Caco-2 (cell line): ENCODE measurements around the gene MBD5. TPM values are rescaled to one million over a fixed set of nuclear protein-coding genes. Genes with fewer than 3 reads are reported as not detected.

Experiments used
- BruUV-seq: library from RNA; stranded (reverse); fragments of 400-500 nt; replicated peaks from 2 replicates; lab custom pipeline; 2021; lab: Mats Ljungman, UMichigan
- CTCF ChIA-PET: fragments of 300-600 bp; sonication (Branson Sonifier 250); formaldehyde crosslinking; loops from one replicate; lab custom pipeline; 2022; ENCODE audit warnings: antibody characterized with exemption; lab: Charles Lee
- POLR2A ChIA-PET: fragments of 300-600 bp; sonication (Branson Sonifier 250); formaldehyde crosslinking; loops from one replicate; lab custom pipeline; 2022; ENCODE audit warnings: antibody characterized with exemption; lab: Charles Lee
- DNase-seq, 2 experiments: peaks; one replicate each; pipeline versions ENCODE4 v3.0.0 to v3.0.0-alpha.2; 2020 to 2022
- H3K27me3 ChIP-seq: replicated peaks from 2 replicates; pipeline ENCODE4 v1.6.0; 2011; ENCODE audit warnings: low read length; ENCODE audit not compliant: control insufficient read depth, insufficient read depth
- H3K36me3 ChIP-seq: 2 replicates; pipeline ENCODE4 v1.5.1; 2011; ENCODE audit warnings: low read length; ENCODE audit not compliant: control insufficient read depth, insufficient read depth
- H3K4me1 ChIP-seq: fragments of 250-450 bp; sonication (Bioruptor Pico); 2 replicates; pipeline ENCODE4 v1.5.1; 2020; ENCODE audit warnings: mild to moderate bottlenecking
- H3K4me3 ChIP-seq: 2 replicates; pipeline ENCODE4 v1.5.1; 2011; ENCODE audit warnings: low read depth, mild to moderate bottlenecking, control low read depth, low read length
- H3K9me3 ChIP-seq: fragments of 250-450 bp; sonication (Bioruptor Pico); 2 replicates; pipeline ENCODE4 v1.5.1; 2020; ENCODE audit warnings: mild to moderate bottlenecking, moderate library complexity
- H3K27ac Mint-ChIP-seq: one replicate; pipeline ENCODE4 v1.8.0; 2022; ENCODE audit warnings: mixed read lengths; ENCODE audit not compliant: unreplicated experiment
- H3K27me3 Mint-ChIP-seq: one replicate; pipeline ENCODE4 v1.8.0; 2022; ENCODE audit warnings: mixed read lengths; ENCODE audit not compliant: insufficient read depth, unreplicated experiment
- H3K36me3 Mint-ChIP-seq: one replicate; pipeline ENCODE4 v1.8.0; 2022; ENCODE audit warnings: mild to moderate bottlenecking, mixed read lengths; ENCODE audit not compliant: insufficient read depth, unreplicated experiment
- H3K4me1 Mint-ChIP-seq: one replicate; pipeline ENCODE4 v1.8.0; 2022; ENCODE audit warnings: low read depth, mixed read lengths; ENCODE audit not compliant: unreplicated experiment
- H3K4me3 Mint-ChIP-seq: one replicate; pipeline ENCODE4 v1.8.0; 2022; ENCODE audit warnings: mild to moderate bottlenecking, moderate library complexity, mixed read lengths; ENCODE audit not compliant: unreplicated experiment
- H3K9me3 Mint-ChIP-seq: one replicate; pipeline ENCODE4 v1.8.0; 2022; ENCODE audit warnings: mixed read lengths; ENCODE audit not compliant: unreplicated experiment
- intact Hi-C: fragments of 100-400 bp; cut with micrococcal nuclease; formaldehyde crosslinking; loops from one replicate; pipeline ENCODE4 v1.10.0; 2022; ENCODE audit not compliant: unreplicated experiment
- total RNA-seq: library from RNA; stranded (reverse); gene quantifications from 2 replicates; pipeline ENCODE4 v1.2.3, GENCODE V29; 2022
- TF ChIP-seq, protein P1 (sequence below), 2 experiments: fragments of 200-600 bp in 1 of 2; IDR thresholded peaks; 1 replicate in 1 of 2; 2 replicates in 1 of 2; pipeline versions ENCODE4 v1.5.1 to v1.8.0; 2011 to 2022; ENCODE audit warnings: antibody characterized with exemption in 1 of 2, control low read depth in 1 of 2, inconsistent platforms in 1 of 2, low read depth in 1 of 2, low read length in 1 of 2, mild to moderate bottlenecking in 1 of 2, moderate library complexity in 1 of 2; ENCODE audit not compliant: insufficient read depth in 1 of 2, severe bottlenecking in 1 of 2, unreplicated experiment in 1 of 2

Gene MBD5
- total RNA-seq, 1 experiment from 2014 or later, result 23.7 TPM

DNA sequence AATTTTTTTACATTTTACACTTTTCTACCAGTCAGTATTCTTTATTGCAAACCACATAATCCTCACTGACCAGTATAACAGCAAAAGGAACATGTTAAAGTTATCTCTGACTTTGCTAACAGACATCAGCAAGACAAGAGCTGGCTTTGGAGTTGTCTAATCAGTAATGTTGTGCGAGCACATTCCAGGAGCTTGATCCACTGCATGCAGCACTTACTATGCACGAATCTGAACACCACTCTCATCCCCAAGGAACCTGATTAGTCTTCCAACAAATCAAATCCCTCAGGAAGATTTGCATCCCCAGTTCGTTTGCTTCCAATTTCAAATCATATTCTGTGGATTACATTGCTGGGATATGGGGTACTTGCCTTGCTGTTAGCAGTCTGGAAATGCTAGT is 354.3 kb downstream of the MBD5 start:
- peaks cover 12% of the 10 kb centered on the region for H3K9me3 Mint-ChIP-seq
- TF ChIP-seq, protein P1, sequence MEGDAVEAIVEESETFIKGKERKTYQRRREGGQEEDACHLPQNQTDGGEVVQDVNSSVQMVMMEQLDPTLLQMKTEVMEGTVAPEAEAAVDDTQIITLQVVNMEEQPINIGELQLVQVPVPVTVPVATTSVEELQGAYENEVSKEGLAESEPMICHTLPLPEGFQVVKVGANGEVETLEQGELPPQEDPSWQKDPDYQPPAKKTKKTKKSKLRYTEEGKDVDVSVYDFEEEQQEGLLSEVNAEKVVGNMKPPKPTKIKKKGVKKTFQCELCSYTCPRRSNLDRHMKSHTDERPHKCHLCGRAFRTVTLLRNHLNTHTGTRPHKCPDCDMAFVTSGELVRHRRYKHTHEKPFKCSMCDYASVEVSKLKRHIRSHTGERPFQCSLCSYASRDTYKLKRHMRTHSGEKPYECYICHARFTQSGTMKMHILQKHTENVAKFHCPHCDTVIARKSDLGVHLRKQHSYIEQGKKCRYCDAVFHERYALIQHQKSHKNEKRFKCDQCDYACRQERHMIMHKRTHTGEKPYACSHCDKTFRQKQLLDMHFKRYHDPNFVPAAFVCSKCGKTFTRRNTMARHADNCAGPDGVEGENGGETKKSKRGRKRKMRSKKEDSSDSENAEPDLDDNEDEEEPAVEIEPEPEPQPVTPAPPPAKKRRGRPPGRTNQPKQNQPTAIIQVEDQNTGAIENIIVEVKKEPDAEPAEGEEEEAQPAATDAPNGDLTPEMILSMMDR (IDR thresholded peaks at IDR 0.05; ENCODE audit: insufficient read depth in 1 of 2, low read depth in 1 of 2, low read length in 1 of 2, severe bottlenecking in 1 of 2, unreplicated experiment in 1 of 2), result no peak
- ChIA-PET POLR2A (no interaction called here), CTCF (no interaction called here)
- no TSS peak for BruUV-seq
- no peaks in the 10 kb centered on the region for H3K9me3 ChIP-seq
- no peaks in the 10 kb centered on the region for H3K27me3 Mint-ChIP-seq
- no peak overlapping the region for H3K27ac Mint-ChIP-seq
- H3K4me3 ChIP-seq, result no peak overlapping the region
- H3K4me3 Mint-ChIP-seq, result no peak overlapping the region
- H3K4me1 Mint-ChIP-seq, result no peaks in the 10 kb centered on the region
- intact Hi-C loops, result no loop called here
- no peaks in the 10 kb centered on the region for H3K36me3 Mint-ChIP-seq
- H3K4me1 ChIP-seq, result no peaks in the 10 kb centered on the region
- H3K36me3 ChIP-seq, result no peaks in the 10 kb centered on the region
- no peaks in the 10 kb centered on the region for H3K27me3 ChIP-seq
- no peak for DNase-seq

DNA sequence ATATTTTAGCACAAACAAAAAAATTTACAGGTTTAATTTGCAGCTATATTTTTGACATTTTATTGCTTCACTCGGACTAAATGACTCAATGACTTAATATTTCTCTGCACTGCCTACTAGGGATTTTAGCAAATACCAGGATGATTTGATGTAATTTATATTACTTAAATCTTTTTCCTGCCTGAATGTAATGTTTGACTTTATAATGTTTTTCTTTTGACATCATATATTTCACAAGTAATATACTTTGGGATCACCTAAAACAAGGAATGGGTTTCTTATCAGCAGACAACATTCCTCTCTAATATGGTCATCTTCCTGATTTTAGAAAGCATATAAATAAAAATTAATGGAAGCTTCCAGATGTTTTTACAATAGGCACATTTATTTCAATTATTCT is 370.4 kb downstream of the MBD5 start:
- intact Hi-C loops, result no loop called here
- no TSS peak for BruUV-seq
- no peaks in the 10 kb centered on the region for H3K9me3 ChIP-seq
- CTCF ChIA-PET, result no interaction called here
- no peak overlapping the region for H3K4me3 ChIP-seq
- no peak for DNase-seq
- POLR2A ChIA-PET, result no interaction called here
- Mint-ChIP-seq H3K4me1 (no peaks in the 10 kb centered on the region), H3K27me3 (no peaks in the 10 kb centered on the region), H3K36me3 (no peaks in the 10 kb centered on the region), H3K4me3 (no peak overlapping the region), H3K27ac (no peak overlapping the region), H3K9me3 (no peaks in the 10 kb centered on the region)
- TF ChIP-seq, protein P1 (IDR thresholded peaks at IDR 0.05; ENCODE audit: insufficient read depth in 1 of 2, low read depth in 1 of 2, low read length in 1 of 2, severe bottlenecking in 1 of 2, unreplicated experiment in 1 of 2), result no peak
- no peaks in the 10 kb centered on the region for H3K27me3 ChIP-seq
- H3K36me3 ChIP-seq, result no peaks in the 10 kb centered on the region
- H3K4me1 ChIP-seq, result no peaks in the 10 kb centered on the region

DNA sequence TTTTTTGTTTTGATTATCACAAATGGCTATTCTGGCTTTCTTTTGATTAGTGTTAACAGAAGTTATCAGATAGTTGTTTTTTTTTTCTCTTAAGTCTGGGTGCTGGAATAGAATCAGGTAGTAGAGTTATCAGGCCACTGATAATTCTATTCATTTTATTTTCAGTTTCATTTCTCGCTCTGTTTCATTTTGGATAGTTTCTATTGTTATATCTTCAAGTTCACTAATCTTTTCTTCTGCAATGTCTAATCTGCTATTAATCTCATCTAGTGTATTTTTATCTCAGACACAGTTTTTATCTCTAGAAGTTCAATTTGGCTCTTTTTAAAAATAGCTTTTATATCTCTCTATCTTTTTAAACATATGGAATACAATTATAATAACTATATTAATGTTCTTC is 381.9 kb downstream of the MBD5 start:
- Mint-ChIP-seq H3K27me3 (no peaks in the 10 kb centered on the region), H3K9me3 (no peaks in the 10 kb centered on the region), H3K36me3 (no peaks in the 10 kb centered on the region), H3K4me3 (no peak overlapping the region), H3K27ac (no peak overlapping the region), H3K4me1 (no peaks in the 10 kb centered on the region)
- intact Hi-C loops, result no loop called here
- TF ChIP-seq, protein P1 (IDR thresholded peaks at IDR 0.05; ENCODE audit: insufficient read depth in 1 of 2, low read depth in 1 of 2, low read length in 1 of 2, severe bottlenecking in 1 of 2, unreplicated experiment in 1 of 2), result no peak
- ChIA-PET POLR2A (no interaction called here), CTCF (no interaction called here)
- no peak overlapping the region for H3K4me3 ChIP-seq
- no TSS peak for BruUV-seq
- H3K27me3 ChIP-seq, result no peaks in the 10 kb centered on the region
- no peaks in the 10 kb centered on the region for H3K9me3 ChIP-seq
- no peaks in the 10 kb centered on the region for H3K36me3 ChIP-seq
- no peak for DNase-seq
- no peaks in the 10 kb centered on the region for H3K4me1 ChIP-seq
